Measurements from ENCODE around the gene PLXNB2. TPM values are rescaled to one million over a fixed set of nuclear protein-coding genes. Genes with fewer than 3 reads are reported as not detected.

The PLXNB2 gene
- total RNA-seq, 1 donor from 2014 or later: 362 TPM

GRCh38 chr22:50247748-50248147 is 59.7 kb downstream of the PLXNB2 start:
- H3K27ac Mint-ChIP-seq (ENCODE audit: unreplicated experiment): no peak overlapping the region
- peaks cover 24% of the 10 kb centered on the region for H3K4me1 Mint-ChIP-seq (ENCODE audit: unreplicated experiment)
- no peak for DNase-seq (ENCODE audit: extremely low spot score, unreplicated experiment)
- TF ChIP-seq, protein P1, sequence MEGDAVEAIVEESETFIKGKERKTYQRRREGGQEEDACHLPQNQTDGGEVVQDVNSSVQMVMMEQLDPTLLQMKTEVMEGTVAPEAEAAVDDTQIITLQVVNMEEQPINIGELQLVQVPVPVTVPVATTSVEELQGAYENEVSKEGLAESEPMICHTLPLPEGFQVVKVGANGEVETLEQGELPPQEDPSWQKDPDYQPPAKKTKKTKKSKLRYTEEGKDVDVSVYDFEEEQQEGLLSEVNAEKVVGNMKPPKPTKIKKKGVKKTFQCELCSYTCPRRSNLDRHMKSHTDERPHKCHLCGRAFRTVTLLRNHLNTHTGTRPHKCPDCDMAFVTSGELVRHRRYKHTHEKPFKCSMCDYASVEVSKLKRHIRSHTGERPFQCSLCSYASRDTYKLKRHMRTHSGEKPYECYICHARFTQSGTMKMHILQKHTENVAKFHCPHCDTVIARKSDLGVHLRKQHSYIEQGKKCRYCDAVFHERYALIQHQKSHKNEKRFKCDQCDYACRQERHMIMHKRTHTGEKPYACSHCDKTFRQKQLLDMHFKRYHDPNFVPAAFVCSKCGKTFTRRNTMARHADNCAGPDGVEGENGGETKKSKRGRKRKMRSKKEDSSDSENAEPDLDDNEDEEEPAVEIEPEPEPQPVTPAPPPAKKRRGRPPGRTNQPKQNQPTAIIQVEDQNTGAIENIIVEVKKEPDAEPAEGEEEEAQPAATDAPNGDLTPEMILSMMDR (IDR thresholded peaks at IDR 0.05): no peak
- no peak overlapping the region for H3K4me3 Mint-ChIP-seq (ENCODE audit: unreplicated experiment)
- H3K27me3 Mint-ChIP-seq (ENCODE audit: unreplicated experiment): no peaks in the 10 kb centered on the region
- H3K9me3 Mint-ChIP-seq (ENCODE audit: unreplicated experiment): no peaks in the 10 kb centered on the region
- H3K36me3 Mint-ChIP-seq (ENCODE audit: unreplicated experiment): peaks cover 2% of the 10 kb centered on the region

GRCh38 chr22:50246242-50247175 is 60.9 kb downstream of the PLXNB2 start:
- TF ChIP-seq, protein P1 (IDR thresholded peaks at IDR 0.05): no peak
- H3K4me1 Mint-ChIP-seq (ENCODE audit: unreplicated experiment): peaks cover 36% of the 10 kb centered on the region
- no peaks in the 10 kb centered on the region for H3K27me3 Mint-ChIP-seq (ENCODE audit: unreplicated experiment)
- DNase-seq (ENCODE audit: extremely low spot score, unreplicated experiment): no peak
- no peaks in the 10 kb centered on the region for H3K9me3 Mint-ChIP-seq (ENCODE audit: unreplicated experiment)
- H3K36me3 Mint-ChIP-seq (ENCODE audit: unreplicated experiment): peaks cover 2% of the 10 kb centered on the region
- no peak overlapping the region for H3K27ac Mint-ChIP-seq (ENCODE audit: unreplicated experiment)
- peak overlapping the region; percentile 100 for H3K4me3 Mint-ChIP-seq (ENCODE audit: unreplicated experiment)

DNA sequence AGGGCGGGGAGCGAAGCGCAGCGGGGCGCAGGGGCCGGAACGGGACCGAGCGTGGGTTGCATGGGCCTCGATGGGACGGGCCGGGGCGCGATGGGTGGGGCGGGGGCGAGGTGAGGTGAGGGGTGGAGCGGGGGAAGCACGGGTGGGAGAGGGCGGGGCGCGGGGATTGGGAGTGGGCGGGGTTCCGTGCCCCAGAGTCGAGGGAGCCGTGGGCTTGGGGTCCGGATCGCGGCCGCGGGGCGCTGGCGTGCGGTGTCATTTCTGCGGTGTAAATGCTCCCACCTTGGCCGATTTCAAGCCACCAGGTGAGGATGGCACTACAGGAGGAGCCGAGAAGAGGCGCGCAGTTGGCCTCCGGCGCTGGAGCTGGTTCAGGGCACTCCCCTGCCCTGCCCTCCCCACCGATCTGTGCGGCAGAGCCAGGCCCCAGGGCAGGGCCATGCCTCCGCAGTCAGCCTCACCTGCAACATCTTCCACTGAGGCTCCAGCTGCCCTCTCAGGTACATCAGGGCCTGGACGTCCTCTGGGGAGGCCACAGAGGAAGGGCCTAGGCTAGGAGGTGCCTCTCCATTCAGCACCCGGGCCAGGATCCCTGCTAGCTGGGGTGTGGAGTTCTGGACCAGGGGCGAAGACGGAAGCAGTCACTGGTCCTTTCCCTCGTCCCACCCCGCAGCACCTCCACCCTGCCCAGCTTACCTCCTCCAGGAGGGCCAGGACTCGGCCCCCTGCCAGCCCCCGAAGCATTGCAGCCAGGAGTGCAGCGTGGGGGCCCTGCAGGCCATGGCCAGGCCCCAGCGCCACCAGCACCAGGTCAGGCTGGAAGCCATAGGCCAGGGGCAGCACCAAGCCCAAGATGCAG is 62.0 kb downstream of the PLXNB2 start:
- peaks cover 2% of the 10 kb centered on the region for H3K36me3 Mint-ChIP-seq (ENCODE audit: unreplicated experiment)
- no peaks in the 10 kb centered on the region for H3K27me3 Mint-ChIP-seq (ENCODE audit: unreplicated experiment)
- TF ChIP-seq, protein P1 (IDR thresholded peaks at IDR 0.05): no peak
- H3K27ac Mint-ChIP-seq (ENCODE audit: unreplicated experiment): peak overlapping the region; percentile 100
- peak overlapping the region; percentile 100 for H3K4me3 Mint-ChIP-seq (ENCODE audit: unreplicated experiment)
- H3K4me1 Mint-ChIP-seq (ENCODE audit: unreplicated experiment): peaks cover 39% of the 10 kb centered on the region
- no peak for DNase-seq (ENCODE audit: extremely low spot score, unreplicated experiment)
- no peaks in the 10 kb centered on the region for H3K9me3 Mint-ChIP-seq (ENCODE audit: unreplicated experiment)

GRCh38 chr22:50244420-50245213 is 62.8 kb downstream of the PLXNB2 start, which contains the start of gene TUBGCP6:
TSS of gene TUBGCP6 (minus strand) at chr22:50245023. CDS start at chr22:50244459, 564 bp downstream.
- TF ChIP-seq, protein P1 (IDR thresholded peaks at IDR 0.05): peak; percentile 28
- DNase-seq (ENCODE audit: extremely low spot score, unreplicated experiment): peak; percentile 96
- Mint-ChIP-seq H3K36me3 (ENCODE audit: unreplicated experiment) (peaks cover 10% of the 10 kb centered on the region), H3K9me3 (ENCODE audit: unreplicated experiment) (no peaks in the 10 kb centered on the region), H3K27ac (ENCODE audit: unreplicated experiment) (peak within 1 kb of the TSS; percentile 100), H3K4me1 (ENCODE audit: unreplicated experiment) (peaks cover 34% of the 10 kb centered on the region), H3K27me3 (ENCODE audit: unreplicated experiment) (no peaks in the 10 kb centered on the region), H3K4me3 (ENCODE audit: unreplicated experiment) (peak within 1 kb of the TSS; percentile 100)
